Fibroblast of the aortic adventitia (primary cell): ENCODE results near the gene PTTG2. TPM values are rescaled to one million over a fixed set of nuclear protein-coding genes. Genes with fewer than 3 reads are reported as not detected.

ENCODE experiments used
- DNase-seq: peaks from one replicate; pipeline ENCODE4 v3.0.0-alpha.2; 2010; ENCODE audit warnings: low read depth
- H3K4me3 ChIP-seq: 2 replicates; pipeline ENCODE4 v1.5.1; 2011; ENCODE audit warnings: low read depth, mild to moderate bottlenecking, control low read depth, low read length, moderate library complexity
- total RNA-seq: library from RNA; depleted of rRNA; stranded (reverse); fragments of >200 nt; gene quantifications from 2 replicates; pipeline ENCODE4 v1.2.3, GENCODE V29; 2012; ENCODE audit warnings: low replicate concordance
- TF ChIP-seq, protein P1 (sequence below): IDR thresholded peaks from 2 replicates; pipeline ENCODE4 v1.5.1; 2011; ENCODE audit warnings: mild to moderate bottlenecking, low read length, control low read depth, inconsistent platforms; ENCODE audit not compliant: insufficient read depth

Gene PTTG2
- total RNA-seq, 1 donor, result not detected

DNA sequence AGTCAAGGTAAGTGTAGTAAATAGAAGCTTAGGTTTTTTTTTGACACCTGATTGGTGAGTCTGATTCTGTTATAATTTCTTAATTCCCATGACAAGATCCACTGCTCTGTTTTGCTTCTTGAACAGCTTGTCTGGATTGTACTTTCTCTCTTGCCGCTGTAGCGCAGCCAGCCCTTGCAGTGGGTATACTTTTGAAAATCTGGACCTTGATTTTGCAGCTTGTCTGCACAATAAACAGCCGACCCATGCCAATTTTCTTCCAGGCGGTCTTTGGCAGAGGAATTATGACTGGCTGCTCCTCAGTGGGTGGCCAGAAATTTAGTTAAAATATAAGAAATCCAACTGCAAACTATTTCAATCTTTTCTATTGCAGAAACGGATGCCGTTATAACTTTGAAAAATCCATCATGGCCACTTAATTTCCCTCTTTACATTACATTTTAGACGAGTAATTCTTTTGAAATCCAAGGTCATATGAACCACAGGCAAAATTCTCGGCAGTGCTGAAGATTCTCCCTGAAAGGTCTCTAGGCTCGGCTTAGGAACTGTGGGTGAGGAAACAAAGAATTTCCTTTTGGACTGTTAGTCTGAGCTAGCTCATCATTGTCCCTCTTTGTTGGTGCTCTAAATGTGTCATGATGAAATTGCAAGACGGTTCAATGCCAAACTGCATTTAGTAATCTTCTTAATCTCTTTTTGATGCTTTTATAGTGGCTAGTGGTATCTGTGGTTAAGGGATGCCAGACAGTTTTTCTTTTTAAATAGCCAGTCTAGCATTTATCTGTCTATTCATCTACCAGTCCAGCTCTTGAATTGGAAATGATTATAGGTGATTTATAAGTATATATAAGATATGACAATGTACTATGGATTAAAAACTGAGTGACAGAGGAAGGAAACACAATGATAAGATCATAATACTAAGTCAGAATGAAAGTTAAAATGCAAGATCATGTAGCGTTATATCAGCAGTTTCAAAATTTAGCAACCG lies 31.5 kb upstream of the PTTG2 start:
- no peak overlapping the region for H3K4me3 ChIP-seq
- DNase-seq, result no peak
- TF ChIP-seq, protein P1, sequence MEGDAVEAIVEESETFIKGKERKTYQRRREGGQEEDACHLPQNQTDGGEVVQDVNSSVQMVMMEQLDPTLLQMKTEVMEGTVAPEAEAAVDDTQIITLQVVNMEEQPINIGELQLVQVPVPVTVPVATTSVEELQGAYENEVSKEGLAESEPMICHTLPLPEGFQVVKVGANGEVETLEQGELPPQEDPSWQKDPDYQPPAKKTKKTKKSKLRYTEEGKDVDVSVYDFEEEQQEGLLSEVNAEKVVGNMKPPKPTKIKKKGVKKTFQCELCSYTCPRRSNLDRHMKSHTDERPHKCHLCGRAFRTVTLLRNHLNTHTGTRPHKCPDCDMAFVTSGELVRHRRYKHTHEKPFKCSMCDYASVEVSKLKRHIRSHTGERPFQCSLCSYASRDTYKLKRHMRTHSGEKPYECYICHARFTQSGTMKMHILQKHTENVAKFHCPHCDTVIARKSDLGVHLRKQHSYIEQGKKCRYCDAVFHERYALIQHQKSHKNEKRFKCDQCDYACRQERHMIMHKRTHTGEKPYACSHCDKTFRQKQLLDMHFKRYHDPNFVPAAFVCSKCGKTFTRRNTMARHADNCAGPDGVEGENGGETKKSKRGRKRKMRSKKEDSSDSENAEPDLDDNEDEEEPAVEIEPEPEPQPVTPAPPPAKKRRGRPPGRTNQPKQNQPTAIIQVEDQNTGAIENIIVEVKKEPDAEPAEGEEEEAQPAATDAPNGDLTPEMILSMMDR, result no peak

DNA sequence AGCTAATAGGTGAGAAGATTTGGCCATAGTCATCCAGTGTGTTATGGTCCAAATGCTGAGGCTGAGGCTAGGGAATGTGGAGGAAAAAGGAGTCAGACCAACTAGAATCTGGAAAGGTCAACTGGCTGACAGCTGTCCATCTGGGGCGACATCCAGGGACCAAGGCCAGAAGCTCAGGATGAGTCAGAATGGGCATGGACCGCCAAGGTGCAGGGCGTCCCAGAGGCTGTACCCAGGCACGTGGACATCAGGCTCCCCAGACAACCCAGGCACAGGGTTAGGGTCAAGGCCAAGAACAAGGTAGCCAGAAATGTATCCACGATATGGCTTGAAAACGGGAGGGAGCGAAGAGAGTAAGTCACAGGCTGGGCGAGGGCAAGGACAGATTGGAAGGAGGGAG lies 26.1 kb upstream of the PTTG2 start:
- no peak overlapping the region for H3K4me3 ChIP-seq
- no peak for DNase-seq
- TF ChIP-seq, protein P1, result no peak

DNA sequence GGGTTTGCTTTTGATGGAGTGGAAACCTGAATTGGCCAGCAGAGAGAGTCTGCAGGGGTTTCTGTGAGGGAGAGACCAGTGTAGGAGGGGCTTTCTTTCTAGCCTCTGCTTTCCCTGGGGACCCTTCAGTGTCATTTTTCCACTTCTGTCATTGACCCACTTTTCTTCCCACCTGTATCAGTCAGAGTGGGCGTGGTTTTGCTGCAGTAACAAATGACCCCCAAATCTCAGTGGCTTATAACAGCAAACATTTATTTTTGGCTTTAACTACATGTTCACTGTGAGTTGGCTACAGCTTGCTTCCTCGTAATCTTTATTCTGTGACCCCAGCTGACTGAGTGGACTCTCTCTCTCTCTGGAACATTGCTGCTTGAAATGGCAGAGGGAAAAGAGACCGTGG lies 25.6 kb upstream of the PTTG2 start:
- no peak overlapping the region for H3K4me3 ChIP-seq
- DNase-seq, result no peak
- TF ChIP-seq, protein P1, result no peak

DNA sequence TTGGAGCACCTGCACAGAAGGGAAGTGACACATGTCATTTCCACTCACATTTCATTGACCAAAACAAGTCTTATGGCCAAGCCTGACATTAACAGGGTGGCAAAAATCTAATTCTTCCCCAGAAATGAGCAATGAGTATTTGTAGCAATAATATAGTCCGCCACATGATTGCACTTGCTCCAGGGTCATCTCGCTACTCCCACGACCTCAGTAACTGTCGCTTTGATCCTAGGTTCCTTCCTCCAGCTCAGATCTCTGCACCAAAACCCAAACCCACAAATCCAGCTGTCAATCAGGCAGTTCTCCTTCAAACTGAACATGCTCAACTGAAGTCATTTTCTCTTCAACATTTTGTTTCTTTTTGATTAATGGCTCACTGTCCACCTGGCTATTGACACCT lies 25.2 kb upstream of the PTTG2 start:
- no peak for DNase-seq

DNA sequence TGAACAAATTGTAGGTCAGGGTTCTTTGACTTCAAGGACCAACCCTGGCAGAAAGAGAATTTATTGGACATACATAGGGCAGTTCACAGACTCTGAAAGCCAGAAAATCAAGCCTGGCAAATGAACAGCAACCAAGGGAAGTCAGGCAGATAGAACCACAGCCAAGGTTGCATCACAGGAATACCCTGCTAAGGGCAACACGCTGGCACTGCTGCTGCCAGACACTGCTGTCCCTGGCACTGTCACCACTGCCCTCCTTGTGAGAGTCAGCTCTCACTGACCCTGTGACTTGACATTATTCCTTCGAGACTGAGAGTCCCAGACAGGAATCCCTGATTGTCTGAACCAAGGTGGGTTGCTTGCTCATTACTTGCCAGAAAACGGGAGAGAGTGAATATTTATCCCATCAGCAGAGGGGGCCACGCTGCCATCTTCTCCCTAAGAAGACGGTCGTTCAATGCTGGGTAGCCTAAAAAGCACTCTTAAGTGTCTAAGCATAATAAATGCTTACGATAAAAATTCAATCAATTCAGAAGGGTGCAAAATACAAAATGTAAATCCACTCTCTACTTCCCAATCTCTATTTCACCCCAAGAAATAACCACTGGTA lies 23.2 kb upstream of the PTTG2 start:
- no peak for DNase-seq
- TF ChIP-seq, protein P1, result no peak
- H3K4me3 ChIP-seq, result no peak overlapping the region

More for the DNA sequence above, 25.2 kb upstream of the PTTG2 start:
- H3K4me3 ChIP-seq, result no peak overlapping the region
- TF ChIP-seq, protein P1, result no peak

DNA sequence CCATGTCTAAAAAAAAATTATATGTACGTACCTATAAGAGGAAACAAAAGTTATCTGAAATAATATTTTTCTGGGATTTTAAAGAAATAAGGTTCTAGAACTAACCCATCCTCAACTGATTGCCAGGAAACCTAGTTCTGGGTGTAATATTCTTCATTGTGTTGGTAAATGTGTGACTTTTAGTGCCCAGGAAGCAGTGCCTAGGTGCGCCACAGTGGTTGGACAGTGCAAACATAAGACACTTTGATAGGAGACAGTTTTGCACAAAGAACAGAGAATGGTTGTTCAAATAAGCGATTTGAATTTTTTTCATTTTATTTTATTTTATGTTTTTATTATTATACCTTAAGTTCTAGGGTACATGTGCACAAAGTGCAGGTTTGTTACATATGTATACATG lies 22.0 kb upstream of the PTTG2 start:
- TF ChIP-seq, protein P1, result no peak

More for the DNA sequence above, 22.0 kb upstream of the PTTG2 start:
- no peak for DNase-seq
- no peak overlapping the region for H3K4me3 ChIP-seq
